ENCODE data around the gene ITGA11. TPM values are rescaled to one million over a fixed set of nuclear protein-coding genes. Genes with fewer than 3 reads are reported as not detected.
A peak's percentile ranks its signal among the peaks of the same experiment; 100 is the strongest.

The ITGA11 gene
- total and polyA plus RNA-seq, 2 donors from 2014 or later: 3.4 to 11.1 TPM

- no peak for TF ChIP-seq CTCF (IDR thresholded peaks at IDR 0.05; ENCODE audit: borderline replicate concordance, extremely low read depth, insufficient read depth)
- Histone ChIP-seq H3K4me3 (ENCODE audit: low read length in 3 of 3) (no peak overlapping the region), H3K27me3 (ENCODE audit: control insufficient read depth, insufficient read depth, low read length) (no peaks in the 10 kb centered on the region), H3K27ac (ENCODE audit: low read depth in 2 of 2, low read length in 2 of 2) (no peak overlapping the region), H3K36me3 (ENCODE audit: control insufficient read depth in 2 of 3, insufficient read depth in 3 of 3, low read length in 3 of 3) (no peaks in the 10 kb centered on the region), H3K4me1 (ENCODE audit: control insufficient read depth in 2 of 3, insufficient read depth in 2 of 3, low read depth in 1 of 3, low read length in 3 of 3) (no peaks in the 10 kb centered on the region), H3K9me3 (ENCODE audit: control insufficient read depth in 2 of 3, insufficient read depth in 1 of 3, low read length in 3 of 3) (no peaks in the 10 kb centered on the region), H3K9ac (ENCODE audit: low read length in 3 of 3) (no peak overlapping the region)
- DNase-seq (no peak), FAIRE-seq (no peak)
- intact Hi-C loops (cut with DNase I): no loop called here
These were observed 77.7 kb downstream of the ITGA11 start for GRCh38 chr15:68354268-68354667.

GRCh38 chr15:68353421-68354135 is 78.4 kb downstream of the ITGA11 start:
- DNase-seq (no peak), FAIRE-seq (no peak)
- Histone ChIP-seq H3K27me3 (ENCODE audit: control insufficient read depth, insufficient read depth, low read length) (no peaks in the 10 kb centered on the region), H3K27ac (ENCODE audit: low read depth in 2 of 2, low read length in 2 of 2) (no peak overlapping the region), H3K9me3 (ENCODE audit: control insufficient read depth in 2 of 3, insufficient read depth in 1 of 3, low read length in 3 of 3) (no peaks in the 10 kb centered on the region), H3K4me1 (ENCODE audit: control insufficient read depth in 2 of 3, insufficient read depth in 2 of 3, low read depth in 1 of 3, low read length in 3 of 3) (no peaks in the 10 kb centered on the region), H3K36me3 (ENCODE audit: control insufficient read depth in 2 of 3, insufficient read depth in 3 of 3, low read length in 3 of 3) (no peaks in the 10 kb centered on the region), H3K9ac (ENCODE audit: low read length in 3 of 3) (no peak overlapping the region), H3K4me3 (ENCODE audit: low read length in 3 of 3) (no peak overlapping the region)
- intact Hi-C loops (cut with DNase I): no loop called here
- no peak for TF ChIP-seq CTCF (IDR thresholded peaks at IDR 0.05; ENCODE audit: borderline replicate concordance, extremely low read depth, insufficient read depth)

GRCh38 chr15:68352401-68353062 is 79.4 kb downstream of the ITGA11 start:
- TF ChIP-seq CTCF (IDR thresholded peaks at IDR 0.05; ENCODE audit: borderline replicate concordance, extremely low read depth, insufficient read depth): no peak
- peaks cover 0 to 3% (median 2%) of the 10 kb centered on the region in 3 donors for H3K4me1 ChIP-seq (ENCODE audit: control insufficient read depth in 2 of 3, insufficient read depth in 2 of 3, low read depth in 1 of 3, low read length in 3 of 3)
- DNase-seq (peak in 3 of 5 donors; percentile 45 to 69 (median 61)), FAIRE-seq (no peak)
- intact Hi-C loops (cut with DNase I): no loop called here
- no peak overlapping the region for H3K9ac ChIP-seq (ENCODE audit: low read length in 3 of 3)
- H3K4me3 ChIP-seq (ENCODE audit: low read length in 3 of 3): no peak overlapping the region
- peak overlapping the region; percentile 48 to 66 for H3K27ac ChIP-seq (ENCODE audit: low read depth in 2 of 2, low read length in 2 of 2)
- no peaks in the 10 kb centered on the region for H3K27me3 ChIP-seq (ENCODE audit: control insufficient read depth, insufficient read depth, low read length)
- no peaks in the 10 kb centered on the region for H3K36me3 ChIP-seq (ENCODE audit: control insufficient read depth in 2 of 3, insufficient read depth in 3 of 3, low read length in 3 of 3)
- no peaks in the 10 kb centered on the region for H3K9me3 ChIP-seq (ENCODE audit: control insufficient read depth in 2 of 3, insufficient read depth in 1 of 3, low read length in 3 of 3)

Data from kidney (tissue), 14 donors.